ENCODE data around the gene SHTN1. TPM values are rescaled to one million over a fixed set of nuclear protein-coding genes. Genes with fewer than 3 reads are reported as not detected.

Gene SHTN1
- total RNA-seq, 2 donors from 2014 or later, result 13.9 to 18.2 TPM

DNA sequence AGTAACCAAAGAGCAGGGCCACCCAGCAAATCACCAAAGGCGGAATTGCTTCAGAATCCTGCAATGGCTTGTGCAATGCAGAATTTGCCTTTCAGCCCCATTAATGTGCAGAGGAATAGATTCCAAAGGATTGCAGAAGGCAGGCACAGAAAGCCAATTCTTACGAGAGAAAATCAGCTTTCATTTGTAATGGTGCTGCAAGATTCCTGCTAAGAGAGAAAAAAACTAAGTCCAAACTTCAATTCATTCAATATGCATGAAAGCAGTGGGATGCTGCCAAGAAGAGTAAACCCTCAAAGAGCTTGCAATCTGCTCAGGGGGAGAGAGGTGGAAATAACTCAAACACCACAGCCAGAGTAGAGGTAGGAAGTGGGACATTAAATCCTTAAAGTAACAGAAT, 85.3 kb downstream of the SHTN1 start:
- Histone ChIP-seq H3K4me1 (ENCODE audit: control insufficient read depth in 1 of 2, low read depth in 2 of 2) (no peaks in the 10 kb centered on the region), H3K36me3 (peaks cover 4% of the 10 kb centered on the region), H3K27me3 (replicated peaks; ENCODE audit: insufficient read depth) (no peaks in the 10 kb centered on the region), H3K4me3 (no peak overlapping the region), H3K27ac (no peak overlapping the region), H3K9me3 (no peaks in the 10 kb centered on the region)
- no peak for TF ChIP-seq CTCF (IDR thresholded peaks at IDR 0.05)
- DNase-seq (ENCODE audit: low spot score) (no peak), ATAC-seq (ENCODE audit: insufficient number of reproducible peaks, low FRiP score, low read depth) (no peak)

GRCh38 chr10:116919164-116919563, 85.8 kb downstream of the SHTN1 start:
- Histone ChIP-seq H3K4me1 (ENCODE audit: control insufficient read depth in 1 of 2, low read depth in 2 of 2) (no peaks in the 10 kb centered on the region), H3K4me3 (no peak overlapping the region), H3K36me3 (peaks cover 4% of the 10 kb centered on the region), H3K9me3 (no peaks in the 10 kb centered on the region), H3K27ac (no peak overlapping the region), H3K27me3 (replicated peaks; ENCODE audit: insufficient read depth) (no peaks in the 10 kb centered on the region)
- ATAC-seq (ENCODE audit: insufficient number of reproducible peaks, low FRiP score, low read depth) (no peak), DNase-seq (ENCODE audit: low spot score) (no peak)
- no peak for TF ChIP-seq CTCF (IDR thresholded peaks at IDR 0.05)

DNA sequence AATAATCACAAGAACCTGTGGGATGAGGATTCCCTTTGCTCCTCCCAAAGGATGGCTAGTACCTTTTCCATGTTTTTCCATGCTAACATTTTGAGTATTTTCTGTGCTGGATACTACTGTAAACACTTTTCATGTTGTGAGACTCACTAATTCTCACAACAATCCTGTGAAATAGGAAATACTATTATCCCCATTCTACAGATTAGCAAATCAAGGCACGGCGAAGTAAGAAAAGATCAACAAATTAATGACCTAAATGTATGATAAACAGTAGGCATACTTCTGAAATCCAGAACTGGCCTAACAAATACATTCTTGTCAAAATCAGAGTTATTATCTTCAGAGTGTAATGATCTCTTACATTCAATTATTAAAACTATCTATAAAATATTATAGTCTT, 86.4 kb downstream of the SHTN1 start:
- Histone ChIP-seq H3K4me1 (ENCODE audit: control insufficient read depth in 1 of 2, low read depth in 2 of 2) (no peaks in the 10 kb centered on the region), H3K27ac (no peak overlapping the region), H3K27me3 (replicated peaks; ENCODE audit: insufficient read depth) (no peaks in the 10 kb centered on the region), H3K4me3 (no peak overlapping the region), H3K9me3 (no peaks in the 10 kb centered on the region), H3K36me3 (peaks cover 4% of the 10 kb centered on the region)
- ATAC-seq (ENCODE audit: insufficient number of reproducible peaks, low FRiP score, low read depth) (no peak), DNase-seq (ENCODE audit: low spot score) (no peak)
- no peak for TF ChIP-seq CTCF (IDR thresholded peaks at IDR 0.05)

DNA sequence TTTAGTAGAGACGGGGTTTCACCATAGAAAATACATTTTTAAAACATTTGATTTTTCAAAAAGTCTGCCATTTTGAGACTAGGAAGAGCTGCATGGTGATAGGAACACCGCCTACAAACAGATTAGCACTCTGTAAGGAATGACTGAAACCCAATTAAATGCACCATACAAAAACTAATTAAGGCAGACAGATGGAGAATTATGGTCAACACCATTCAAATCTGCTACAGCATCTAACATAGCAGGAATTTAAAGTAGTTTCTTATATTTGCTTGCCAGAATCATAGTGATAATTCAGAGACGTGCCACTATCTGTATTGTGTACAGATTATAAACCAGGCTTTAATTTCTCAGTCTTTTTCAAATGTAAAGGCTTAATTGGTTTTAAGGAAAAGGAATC, 87.5 kb downstream of the SHTN1 start:
- no peak for ATAC-seq (ENCODE audit: insufficient number of reproducible peaks, low FRiP score, low read depth)
- Histone ChIP-seq H3K4me3 (no peak overlapping the region), H3K27ac (no peak overlapping the region), H3K4me1 (ENCODE audit: control insufficient read depth in 1 of 2, low read depth in 2 of 2) (no peaks in the 10 kb centered on the region), H3K9me3 (no peaks in the 10 kb centered on the region), H3K27me3 (replicated peaks; ENCODE audit: insufficient read depth) (no peaks in the 10 kb centered on the region), H3K36me3 (peaks cover 4% of the 10 kb centered on the region)
- no peak for TF ChIP-seq CTCF (IDR thresholded peaks at IDR 0.05)
- DNase-seq (ENCODE audit: low spot score), result no peak

DNA sequence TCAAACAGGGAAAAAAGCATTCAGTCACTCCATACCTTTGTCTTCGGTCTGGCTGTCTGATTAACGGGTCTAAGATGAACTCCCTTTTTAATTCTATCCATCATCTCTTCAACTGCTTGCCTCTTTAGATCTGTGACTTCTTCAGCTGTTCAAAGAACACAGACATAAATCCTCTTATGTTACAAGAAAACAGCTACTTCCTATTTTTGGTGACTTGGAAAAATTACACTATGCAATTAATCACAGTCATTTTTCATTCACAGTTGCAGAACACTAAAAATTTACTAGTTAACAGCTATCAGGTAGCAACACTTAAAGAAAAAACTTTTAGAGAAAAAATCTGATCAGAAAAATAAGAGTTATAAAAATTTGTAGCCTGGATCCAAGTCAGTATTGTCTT, 89.6 kb downstream of the SHTN1 start:
- Histone ChIP-seq H3K36me3 (peaks cover 4% of the 10 kb centered on the region), H3K4me1 (ENCODE audit: control insufficient read depth in 1 of 2, low read depth in 2 of 2) (no peaks in the 10 kb centered on the region), H3K9me3 (no peaks in the 10 kb centered on the region), H3K27me3 (replicated peaks; ENCODE audit: insufficient read depth) (no peaks in the 10 kb centered on the region), H3K4me3 (no peak overlapping the region), H3K27ac (no peak overlapping the region)
- ATAC-seq (ENCODE audit: insufficient number of reproducible peaks, low FRiP score, low read depth) (no peak), DNase-seq (ENCODE audit: low spot score) (no peak)
- no peak for TF ChIP-seq CTCF (IDR thresholded peaks at IDR 0.05)
